Measurements from ENCODE around the gene EYA4.

- no peak for TF ChIP-seq POLR2A (IDR thresholded peaks at IDR 0.05; ENCODE audit: low read depth, low read length)
- TF ChIP-seq TAF1 (IDR thresholded peaks at IDR 0.05; ENCODE audit: borderline replicate concordance, low read depth, low read length), result no peak
Measured at GRCh38 chr6:133205304-133205703, 35.9 kb upstream of the EYA4 start.

Data from GM12892 (cell line).